ENCODE measurements around the gene PDLIM7.
A peak's percentile ranks its signal among the peaks of the same experiment; 100 is the strongest.

The PDLIM7 gene

GRCh38 chr5:177524941-177525655, 27.7 kb upstream of the PDLIM7 start:
- no peak for DNase-seq (ENCODE audit: low spot score)

DNA sequence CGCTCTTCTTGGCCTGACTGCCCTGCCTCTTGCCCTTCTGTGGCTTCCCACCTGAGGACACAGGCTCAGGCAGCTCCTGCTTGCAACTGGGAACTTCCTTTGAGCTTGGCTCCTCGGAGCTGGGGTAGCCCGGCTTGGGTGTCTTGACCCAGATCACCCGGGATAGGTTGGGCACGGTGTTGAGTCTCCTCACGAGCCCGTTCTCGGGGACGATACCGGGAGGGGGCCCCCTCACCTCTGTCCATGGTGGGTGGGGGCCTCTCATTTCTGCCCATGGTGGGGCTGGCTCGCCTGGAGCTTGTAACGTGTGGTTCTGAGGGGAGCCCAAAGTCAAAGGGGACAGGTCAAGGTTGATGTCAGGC, 27.1 kb upstream of the PDLIM7 start:
- no peak for DNase-seq (ENCODE audit: low spot score)

DNA sequence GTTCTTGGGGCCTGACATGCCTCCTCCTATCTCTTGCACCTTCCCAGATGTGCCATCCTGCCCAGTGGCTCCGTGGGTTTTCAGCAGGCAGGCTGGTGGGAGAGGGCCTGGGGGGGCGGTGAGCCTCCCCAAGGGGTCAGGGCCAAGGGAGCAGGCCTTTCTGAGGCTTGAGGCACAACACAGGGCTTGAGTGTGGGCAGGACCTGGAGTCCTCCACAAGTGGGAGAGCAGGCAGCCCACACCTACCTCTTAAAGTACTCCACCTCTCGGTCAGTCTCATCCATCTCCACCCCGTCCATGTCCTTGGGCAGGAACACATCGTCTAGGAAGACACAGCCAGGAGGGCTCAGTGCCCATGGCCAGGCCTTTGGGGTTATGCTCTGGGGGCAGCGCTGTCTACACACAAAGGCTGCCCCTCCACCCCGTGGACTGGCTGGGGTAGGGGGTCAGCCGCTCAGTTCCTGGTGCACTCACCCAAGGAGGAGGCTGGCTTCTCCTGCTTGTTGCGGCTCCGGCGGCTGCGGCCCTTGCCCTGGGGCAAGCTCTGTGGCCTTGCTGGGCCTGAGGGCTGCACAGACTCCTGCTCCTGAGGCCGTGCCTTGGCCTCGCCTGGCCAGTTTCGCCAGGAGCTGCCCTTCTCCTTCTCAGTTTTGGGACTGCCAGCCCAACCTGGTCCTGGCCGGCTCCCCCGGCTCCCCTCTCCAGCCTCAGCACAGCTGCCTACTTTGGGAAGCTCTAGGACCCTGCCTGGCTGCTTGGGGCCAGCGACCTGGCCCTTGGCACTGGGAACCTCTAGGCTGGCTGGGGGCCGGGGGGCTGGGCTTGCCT, 26.5 kb upstream of the PDLIM7 start:
- no peak for DNase-seq (ENCODE audit: low spot score)

GRCh38 chr5:177520916-177521513, 23.6 kb upstream of the PDLIM7 start:
- DNase-seq (ENCODE audit: low spot score): no peak

DNA sequence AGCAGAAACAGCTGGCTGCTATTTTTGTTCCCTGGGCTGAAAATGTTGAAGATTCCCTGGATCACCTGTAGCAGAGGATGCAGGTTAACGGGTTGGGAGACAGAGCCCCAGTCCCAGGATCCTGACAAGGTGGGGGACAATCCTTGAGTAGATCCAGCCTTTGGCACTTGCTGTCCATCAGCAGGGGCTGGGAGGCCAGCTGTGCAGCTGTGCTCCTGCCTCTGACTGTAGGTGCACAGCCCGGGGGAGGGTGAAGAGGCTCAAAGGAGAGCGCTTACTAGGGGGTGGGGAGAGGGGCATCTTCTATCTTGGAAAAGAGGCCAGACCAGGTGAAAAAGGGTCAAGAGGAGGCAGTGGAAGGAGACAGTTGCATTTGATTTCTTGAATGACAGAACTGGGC, 22.9 kb upstream of the PDLIM7 start:
- no peak for DNase-seq (ENCODE audit: low spot score)

- no peak for DNase-seq (ENCODE audit: low spot score)
Measured at GRCh38 chr5:177519463-177520235, 22.2 kb upstream of the PDLIM7 start.

- DNase-seq (ENCODE audit: low spot score): peak; percentile 96
Measured at GRCh38 chr5:177516601-177517568, 19.5 kb upstream of the PDLIM7 start, which contains the start of gene DDX41. Gene DDX41 (minus strand): TSS chr5:177516961. CDS start chr5:177516945, 16 bp downstream.

DNA sequence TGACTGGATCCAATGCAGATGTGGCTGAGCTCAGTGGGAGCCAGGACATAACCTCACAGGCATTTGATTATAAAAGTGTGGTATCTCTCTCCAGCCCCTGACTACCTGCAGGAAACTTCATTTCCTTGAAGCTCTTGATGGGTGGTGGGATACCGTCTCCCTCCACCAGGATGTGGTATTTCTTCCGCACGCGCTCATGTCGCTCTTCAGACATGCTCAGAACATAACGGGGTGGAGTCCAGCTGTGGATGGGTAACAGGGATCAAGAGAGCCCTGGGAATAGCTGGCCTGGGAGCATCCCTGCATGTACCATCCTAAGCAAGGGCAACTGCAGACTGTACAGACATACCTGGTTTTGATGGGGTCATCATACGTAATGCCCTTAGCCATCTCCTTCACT, 18.2 kb upstream of the PDLIM7 start:
- no peak for DNase-seq (ENCODE audit: low spot score)

DNA sequence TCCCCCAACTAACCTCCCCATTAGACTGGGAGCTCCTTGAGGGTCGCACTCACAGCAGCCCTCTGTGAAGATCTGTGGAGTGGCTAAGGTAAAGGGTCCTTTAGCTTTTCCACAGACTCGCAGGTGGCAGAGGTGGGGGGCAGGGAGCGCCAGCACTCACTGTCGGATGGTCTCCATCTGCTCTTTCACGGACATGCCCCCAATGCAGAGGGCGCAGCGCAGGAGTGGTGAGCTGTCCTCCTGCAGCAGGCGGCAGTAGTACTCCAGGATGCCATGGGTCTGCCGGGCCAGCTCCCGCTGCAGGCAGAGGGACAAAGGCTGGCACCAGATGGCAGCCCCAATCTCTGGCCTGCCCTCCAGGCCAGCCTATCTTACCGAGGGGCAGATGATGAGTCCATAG, 17.1 kb upstream of the PDLIM7 start:
- DNase-seq (ENCODE audit: low spot score): no peak

DNA sequence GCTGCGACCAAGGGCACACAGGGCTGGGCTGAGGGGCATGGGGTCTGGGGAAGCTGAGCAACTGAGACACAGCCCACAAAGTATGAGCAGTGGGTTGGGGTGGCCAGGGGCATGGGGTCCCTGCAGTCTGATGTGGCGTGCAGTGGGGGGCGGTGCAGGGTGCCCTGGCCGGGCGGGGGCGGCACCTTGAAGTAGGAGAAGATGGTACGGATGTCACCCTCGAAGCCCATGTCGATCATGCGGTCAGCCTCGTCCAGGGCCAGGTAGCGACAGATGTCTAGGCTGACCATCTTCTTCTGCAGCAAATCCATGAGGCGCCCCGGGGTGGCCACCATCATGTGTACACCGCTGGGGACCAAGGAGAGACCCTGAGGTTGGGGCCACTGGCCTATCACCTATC, 16.1 kb upstream of the PDLIM7 start:
- DNase-seq (ENCODE audit: low spot score): no peak

DNA sequence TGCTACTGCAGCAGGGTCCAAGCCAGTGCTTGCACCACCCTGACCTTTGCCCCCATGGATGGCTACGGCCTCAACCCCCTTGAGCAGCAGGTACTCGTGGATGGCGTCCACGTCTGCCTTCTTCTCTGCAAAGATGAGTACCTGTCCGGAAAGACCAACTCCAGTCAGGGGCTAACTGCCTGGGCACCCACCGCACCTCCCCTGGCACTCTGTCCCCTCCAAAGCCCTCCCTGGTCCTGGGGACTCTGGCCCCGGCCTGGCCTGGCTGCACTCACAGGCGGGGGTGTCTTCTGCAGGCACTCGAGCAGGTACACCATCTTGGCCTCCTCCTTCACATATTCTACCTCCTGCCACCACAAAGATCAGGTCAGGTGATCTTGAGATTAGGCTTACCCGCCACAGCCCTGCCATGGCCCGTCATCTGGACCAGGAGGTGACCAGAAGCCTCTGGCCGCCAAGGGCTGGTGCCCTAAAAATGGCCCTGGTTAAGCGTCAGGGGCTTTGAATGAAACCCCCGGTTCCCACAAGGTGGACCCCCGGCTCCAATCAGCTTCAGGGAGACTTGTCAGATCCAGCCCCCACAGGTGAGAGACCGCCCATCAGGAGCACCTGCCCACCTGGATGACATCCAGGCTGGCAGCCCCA, 15.5 kb upstream of the PDLIM7 start:
- no peak for DNase-seq (ENCODE audit: low spot score)

GRCh38 chr5:177511796-177512675, 14.6 kb upstream of the PDLIM7 start:
- no peak for DNase-seq (ENCODE audit: low spot score)

- no peak for DNase-seq (ENCODE audit: low spot score)
Measured at GRCh38 chr5:177511181-177511580, 13.8 kb upstream of the PDLIM7 start.

- DNase-seq (ENCODE audit: low spot score): no peak
Measured at GRCh38 chr5:177510567-177511053, 13.2 kb upstream of the PDLIM7 start.

- DNase-seq (ENCODE audit: low spot score): no peak
Measured at GRCh38 chr5:177509991-177510566, 12.7 kb upstream of the PDLIM7 start.

DNA sequence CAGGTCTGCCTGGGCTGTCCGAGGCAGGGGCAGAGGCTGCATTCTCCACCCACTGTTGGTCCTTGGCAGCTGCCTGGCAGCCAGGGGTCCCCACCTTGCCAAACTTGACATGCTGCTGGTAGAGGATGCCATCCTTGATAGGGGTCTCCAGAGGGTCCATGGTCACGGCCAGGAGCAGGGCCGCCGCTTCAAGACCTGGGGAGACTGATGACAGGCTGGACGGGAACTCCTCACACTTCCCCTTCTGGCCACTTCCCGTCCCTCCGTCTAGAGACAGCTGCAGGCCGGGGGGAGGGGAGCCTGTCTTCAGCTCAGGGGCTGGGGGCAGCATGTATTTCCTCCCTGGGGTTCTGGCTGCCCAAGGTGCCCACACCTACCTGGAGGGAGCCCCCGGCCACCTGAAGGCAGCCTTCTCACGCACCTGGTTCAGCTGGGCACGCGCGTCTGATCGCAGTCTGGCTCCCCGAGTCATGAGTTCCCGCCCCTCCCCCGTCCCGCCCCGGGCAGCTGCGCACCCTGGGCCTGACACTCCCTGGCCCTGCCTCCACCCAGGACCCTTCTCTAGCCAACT, 12.1 kb upstream of the PDLIM7 start, which contains the start of gene DOK3:
DOK3 (minus strand) TSS at position 446 of the 571 bp plus-strand sequence; CDS start at position 160, 286 bp downstream.
- DNase-seq (ENCODE audit: low spot score): no peak

DNA sequence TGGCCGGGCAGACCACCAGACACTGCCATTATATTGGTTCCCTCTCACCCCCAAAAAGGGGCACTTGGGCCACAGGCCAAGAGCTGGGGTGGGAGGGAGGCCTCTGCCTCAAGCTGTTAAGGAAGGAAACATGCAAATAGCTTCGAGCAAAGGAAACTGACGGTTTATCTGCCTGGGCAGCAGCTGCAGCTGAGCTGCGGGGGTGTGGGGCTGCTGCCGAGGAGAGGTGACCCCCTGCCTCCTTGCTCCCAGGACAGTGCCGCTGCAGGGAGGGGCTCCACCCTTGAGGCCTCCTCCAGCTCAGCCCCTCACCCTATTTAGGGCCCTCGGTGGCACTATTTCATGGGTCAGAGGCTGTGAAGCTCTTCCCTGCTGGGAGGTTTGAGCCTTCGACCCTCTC, 11.4 kb upstream of the PDLIM7 start:
- no peak for DNase-seq (ENCODE audit: low spot score)

DNA sequence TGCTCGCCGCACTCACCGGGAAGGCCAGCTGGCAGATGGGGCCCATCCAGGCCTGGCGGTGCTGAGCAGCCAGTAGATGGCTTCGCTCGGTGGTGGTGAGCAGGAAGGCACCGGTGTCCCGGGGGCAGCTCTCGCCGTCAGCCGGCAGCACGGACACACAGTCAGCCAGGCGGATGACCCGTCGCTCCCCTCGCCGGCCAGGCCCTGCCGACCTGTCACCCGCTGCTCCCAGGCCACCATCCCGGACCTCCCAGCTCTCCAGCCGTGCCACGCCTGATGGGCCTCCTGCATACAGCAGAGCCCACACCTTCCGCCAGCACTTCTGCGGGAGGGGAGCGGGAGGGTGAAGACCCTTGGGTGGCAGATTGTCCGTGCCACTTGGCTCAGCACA, 10.8 kb upstream of the PDLIM7 start:
- no peak for DNase-seq (ENCODE audit: low spot score)
